Endodermal cell (in vitro differentiated cells): ENCODE data around the gene KIR3DL1. TPM values are rescaled to one million over a fixed set of nuclear protein-coding genes. Genes with fewer than 3 reads are reported as not detected.

Experiments used
- DNase-seq: peaks from one replicate; pipeline ENCODE4 v3.0.0-alpha.2; 2017
- H3K27ac ChIP-seq: 2 replicates; pipeline ENCODE4 v1.5.1; 2013; ENCODE audit warnings: mild to moderate bottlenecking, low read depth, low read length, moderate library complexity
- H3K27me3 ChIP-seq: 2 replicates; pipeline ENCODE4 v1.6.1; 2013; ENCODE audit warnings: mild to moderate bottlenecking, low read length, moderate library complexity; ENCODE audit not compliant: insufficient read depth, control insufficient read depth, poor library complexity, severe bottlenecking
- H3K36me3 ChIP-seq: 2 replicates; pipeline ENCODE4 v1.7.0; 2013; ENCODE audit warnings: mild to moderate bottlenecking, low read length, moderate library complexity; ENCODE audit not compliant: control insufficient read depth, insufficient read depth
- H3K4me1 ChIP-seq: one replicate; pipeline ENCODE4 v1.7.0; 2013; ENCODE audit warnings: low read length; ENCODE audit not compliant: control insufficient read depth, insufficient read depth
- H3K4me3 ChIP-seq: 2 replicates; pipeline ENCODE4 v1.5.1; 2013; ENCODE audit warnings: mild to moderate bottlenecking, low read length, moderate library complexity
- H3K9ac ChIP-seq: 2 replicates; pipeline ENCODE4 v1.6.1; 2013; ENCODE audit warnings: mild to moderate bottlenecking, low read length, moderate library complexity; ENCODE audit not compliant: poor library complexity, severe bottlenecking; ENCODE audit errors: extremely low read depth
- H3K9me3 ChIP-seq: 2 replicates; pipeline ENCODE4 v1.6.1; 2013; ENCODE audit warnings: mild to moderate bottlenecking, low read length, moderate library complexity; ENCODE audit not compliant: control insufficient read depth
- H3K27ac Mint-ChIP-seq: 2 replicates; pipeline ENCODE4 v1.8.0; 2020; ENCODE audit warnings: mixed read lengths
- H3K27me3 Mint-ChIP-seq: 2 replicates; pipeline ENCODE4 v1.8.0; 2021; ENCODE audit warnings: mild to moderate bottlenecking, mixed read lengths; ENCODE audit not compliant: insufficient read depth
- H3K36me3 Mint-ChIP-seq: 2 replicates; pipeline ENCODE4 v1.8.0; 2020; ENCODE audit warnings: low read depth, mixed read lengths
- H3K4me1 Mint-ChIP-seq: 2 replicates; pipeline ENCODE4 v1.8.0; 2020; ENCODE audit warnings: mixed read lengths
- H3K4me3 Mint-ChIP-seq: 2 replicates; pipeline ENCODE4 v1.8.0; 2020; ENCODE audit warnings: mild to moderate bottlenecking, moderate library complexity, mixed read lengths
- H3K9me3 Mint-ChIP-seq: 2 replicates; pipeline ENCODE4 v1.8.0; 2020; ENCODE audit warnings: mild to moderate bottlenecking, mixed read lengths
- whole genome bisulfite sequencing, 2 experiments: methylation state at CpG; one replicate each; pipeline versions ENCODE4 v1.1.5 to v1.1.7; 2013; ENCODE audit warnings: missing lambda C conversion rate in 2 of 2, mixed read lengths in 1 of 2; ENCODE audit not compliant: insufficient coverage in 1 of 2, insufficient read length in 1 of 2; 5-methylcytosine and 5-hydroxymethylcytosine counted together
- total RNA-seq, 2 donors: library from RNA; stranded (reverse); fragmentation: NEBNext Ultra II Directional in 1 of 2; extraction: Animal tissue kit (Norgen Biotek cat#: 25700) in 1 of 2; gene quantifications; 2 replicates in 1 of 2; 3 replicates in 1 of 2; pipeline ENCODE4 v1.2.1, GENCODE V29; 2021
- TF ChIP-seq, protein P1 (sequence below): fragments of 200-600 bp; sonication (generic); conservative IDR thresholded peaks from 2 replicates; pipeline ENCODE4 v1.5.0; 2021; ENCODE audit warnings: antibody characterized with exemption, mild to moderate bottlenecking

KIR3DL1 gene
- total RNA-seq, 2 donors from 2014 or later: not detected

DNA sequence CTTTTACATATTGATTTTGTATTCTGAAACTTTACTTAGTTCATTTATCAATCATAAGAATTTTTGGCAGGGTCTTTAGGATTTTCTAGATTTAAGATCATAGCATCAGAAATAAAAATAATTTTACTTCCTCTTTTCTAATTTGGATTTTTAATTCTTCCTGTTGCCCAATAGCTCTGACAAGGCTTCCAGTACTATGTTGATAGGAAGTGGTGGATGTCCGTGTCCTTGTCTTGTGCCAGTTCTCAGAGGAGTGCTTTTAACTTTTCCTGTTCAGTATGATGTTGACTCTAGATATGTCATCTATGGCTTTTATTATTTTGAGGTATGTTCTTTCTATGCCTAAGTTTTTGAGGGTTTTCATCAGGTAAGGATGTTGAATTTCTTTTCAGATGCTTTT, 20.5 kb upstream of the KIR3DL1 start:
- H3K27ac ChIP-seq: no peak overlapping the region
- peaks cover 49% of the 10 kb centered on the region for H3K9me3 ChIP-seq
- H3K4me3 ChIP-seq: no peak overlapping the region
- H3K27me3 Mint-ChIP-seq: no peaks in the 10 kb centered on the region
- H3K36me3 Mint-ChIP-seq: no peaks in the 10 kb centered on the region
- DNase-seq: no peak
- H3K27ac Mint-ChIP-seq: no peak overlapping the region
- H3K4me1 ChIP-seq: no peaks in the 10 kb centered on the region
- H3K9ac ChIP-seq: no peak overlapping the region
- H3K9me3 Mint-ChIP-seq: peaks cover 25% of the 10 kb centered on the region
- H3K27me3 ChIP-seq: no peaks in the 10 kb centered on the region
- no peaks in the 10 kb centered on the region for H3K4me1 Mint-ChIP-seq
- H3K4me3 Mint-ChIP-seq: no peak overlapping the region
- 20 to 75% methylated on average over 1 of the region's 1 CpG for WGBS, 2 experiments
- H3K36me3 ChIP-seq: no peaks in the 10 kb centered on the region
- TF ChIP-seq, protein P1, sequence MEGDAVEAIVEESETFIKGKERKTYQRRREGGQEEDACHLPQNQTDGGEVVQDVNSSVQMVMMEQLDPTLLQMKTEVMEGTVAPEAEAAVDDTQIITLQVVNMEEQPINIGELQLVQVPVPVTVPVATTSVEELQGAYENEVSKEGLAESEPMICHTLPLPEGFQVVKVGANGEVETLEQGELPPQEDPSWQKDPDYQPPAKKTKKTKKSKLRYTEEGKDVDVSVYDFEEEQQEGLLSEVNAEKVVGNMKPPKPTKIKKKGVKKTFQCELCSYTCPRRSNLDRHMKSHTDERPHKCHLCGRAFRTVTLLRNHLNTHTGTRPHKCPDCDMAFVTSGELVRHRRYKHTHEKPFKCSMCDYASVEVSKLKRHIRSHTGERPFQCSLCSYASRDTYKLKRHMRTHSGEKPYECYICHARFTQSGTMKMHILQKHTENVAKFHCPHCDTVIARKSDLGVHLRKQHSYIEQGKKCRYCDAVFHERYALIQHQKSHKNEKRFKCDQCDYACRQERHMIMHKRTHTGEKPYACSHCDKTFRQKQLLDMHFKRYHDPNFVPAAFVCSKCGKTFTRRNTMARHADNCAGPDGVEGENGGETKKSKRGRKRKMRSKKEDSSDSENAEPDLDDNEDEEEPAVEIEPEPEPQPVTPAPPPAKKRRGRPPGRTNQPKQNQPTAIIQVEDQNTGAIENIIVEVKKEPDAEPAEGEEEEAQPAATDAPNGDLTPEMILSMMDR: no peak

DNA sequence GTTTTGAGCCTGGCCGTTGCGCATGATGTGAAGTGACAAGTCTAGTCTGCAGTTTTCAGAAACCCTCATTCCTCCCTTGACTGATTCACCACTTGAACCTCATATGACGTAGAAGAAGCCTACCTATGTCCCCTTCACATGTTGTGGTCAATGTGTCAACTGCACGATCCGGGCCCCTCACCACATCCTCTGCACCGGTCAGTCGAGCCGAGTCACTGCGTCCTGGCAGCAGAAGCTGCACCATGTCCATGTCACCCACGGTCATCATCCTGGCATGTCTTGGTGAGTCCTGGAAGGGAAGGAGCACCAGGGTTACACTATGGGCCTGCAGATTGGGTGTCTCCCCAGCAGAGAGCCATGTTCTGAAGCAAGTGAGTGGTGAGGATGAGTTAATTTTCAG, 12.9 kb upstream of the KIR3DL1 start, which contains the start of gene KIR2DL4:
KIR2DL4 (plus strand) TSS at position 201 of the 400 bp plus-strand sequence; CDS start at position 243, 42 bp downstream.
- Mint-ChIP-seq H3K27ac (no peak within 1 kb of the TSS), H3K4me1 (no peaks in the 10 kb centered on the region), H3K27me3 (peaks cover 1% of the 10 kb centered on the region), H3K36me3 (no peaks in the 10 kb centered on the region), H3K4me3 (no peak within 1 kb of the TSS), H3K9me3 (peaks cover 67% of the 10 kb centered on the region)
- no peaks in the 10 kb centered on the region for H3K4me1 ChIP-seq
- H3K36me3 ChIP-seq: no peaks in the 10 kb centered on the region
- no peak for DNase-seq
- H3K9me3 ChIP-seq: peaks cover 30% of the 10 kb centered on the region
- H3K27ac ChIP-seq: no peak within 1 kb of the TSS
- TF ChIP-seq, protein P1: no peak
- H3K4me3 ChIP-seq: no peak within 1 kb of the TSS
- H3K9ac ChIP-seq: no peak within 1 kb of the TSS
- 83 to 85% methylated on average over 5 to 10 of the region's 10 CpGs for whole genome bisulfite sequencing, 2 experiments
- no peaks in the 10 kb centered on the region for H3K27me3 ChIP-seq

DNA sequence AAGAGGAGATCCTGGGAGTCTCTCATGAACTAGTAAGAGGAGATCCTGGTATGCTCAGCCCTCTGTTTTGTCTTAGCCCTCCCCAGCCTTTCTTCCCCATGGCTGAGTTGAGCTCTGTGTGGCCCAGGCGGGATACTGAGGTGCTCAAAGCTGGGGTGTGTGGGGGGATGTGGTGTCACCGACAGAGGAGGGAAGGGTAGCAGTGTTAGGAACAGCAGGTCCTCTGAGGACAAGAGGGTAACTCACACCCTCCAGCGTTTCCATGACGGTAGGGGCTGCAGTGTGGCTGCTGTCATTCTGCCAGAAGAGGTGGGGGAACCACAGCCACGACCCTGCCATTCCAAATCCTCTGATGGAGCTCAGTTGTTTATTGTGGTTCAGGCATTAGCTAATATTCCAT, 12.2 kb upstream of the KIR3DL1 start:
- WGBS, 2 experiments: 43 to 70% methylated on average over 2 to 5 of the region's 5 CpGs
- DNase-seq: no peak
- TF ChIP-seq, protein P1: no peak
- no peaks in the 10 kb centered on the region for H3K4me1 Mint-ChIP-seq
- no peak overlapping the region for H3K27ac ChIP-seq
- H3K27me3 Mint-ChIP-seq: peaks cover 1% of the 10 kb centered on the region
- no peak overlapping the region for H3K9ac ChIP-seq
- H3K36me3 ChIP-seq: no peaks in the 10 kb centered on the region
- H3K4me3 Mint-ChIP-seq: no peak overlapping the region
- H3K36me3 Mint-ChIP-seq: no peaks in the 10 kb centered on the region
- H3K27me3 ChIP-seq: no peaks in the 10 kb centered on the region
- H3K4me3 ChIP-seq: no peak overlapping the region
- no peak overlapping the region for H3K27ac Mint-ChIP-seq
- no peaks in the 10 kb centered on the region for H3K4me1 ChIP-seq
- H3K9me3 Mint-ChIP-seq: peaks cover 74% of the 10 kb centered on the region
- H3K9me3 ChIP-seq: peaks cover 37% of the 10 kb centered on the region
